ENCODE data around the gene PISD. TPM values are rescaled to one million over a fixed set of nuclear protein-coding genes. Genes with fewer than 3 reads are reported as not detected.
A peak's percentile ranks its signal among the peaks of the same experiment; 100 is the strongest.

The PISD gene
- total and polyA plus RNA-seq, 9 of the 15 experiments (the other 6 are each of a cell fraction or from before 2014, with no cell fraction given), result 24.5 to 65.9 (median 36.6) TPM

GRCh38 chr22:31646186-31647019, 15.6 kb downstream of the PISD start (continued):
- no peak for TF ChIP-seq NFXL1 (CRISPR knock-in tag; IDR thresholded peaks at IDR 0.05)
- TF ChIP-seq CREBBP (IDR thresholded peaks at IDR 0.05; ENCODE audit: low read depth, low read length), result no peak
- TF ChIP-seq, protein P1, sequence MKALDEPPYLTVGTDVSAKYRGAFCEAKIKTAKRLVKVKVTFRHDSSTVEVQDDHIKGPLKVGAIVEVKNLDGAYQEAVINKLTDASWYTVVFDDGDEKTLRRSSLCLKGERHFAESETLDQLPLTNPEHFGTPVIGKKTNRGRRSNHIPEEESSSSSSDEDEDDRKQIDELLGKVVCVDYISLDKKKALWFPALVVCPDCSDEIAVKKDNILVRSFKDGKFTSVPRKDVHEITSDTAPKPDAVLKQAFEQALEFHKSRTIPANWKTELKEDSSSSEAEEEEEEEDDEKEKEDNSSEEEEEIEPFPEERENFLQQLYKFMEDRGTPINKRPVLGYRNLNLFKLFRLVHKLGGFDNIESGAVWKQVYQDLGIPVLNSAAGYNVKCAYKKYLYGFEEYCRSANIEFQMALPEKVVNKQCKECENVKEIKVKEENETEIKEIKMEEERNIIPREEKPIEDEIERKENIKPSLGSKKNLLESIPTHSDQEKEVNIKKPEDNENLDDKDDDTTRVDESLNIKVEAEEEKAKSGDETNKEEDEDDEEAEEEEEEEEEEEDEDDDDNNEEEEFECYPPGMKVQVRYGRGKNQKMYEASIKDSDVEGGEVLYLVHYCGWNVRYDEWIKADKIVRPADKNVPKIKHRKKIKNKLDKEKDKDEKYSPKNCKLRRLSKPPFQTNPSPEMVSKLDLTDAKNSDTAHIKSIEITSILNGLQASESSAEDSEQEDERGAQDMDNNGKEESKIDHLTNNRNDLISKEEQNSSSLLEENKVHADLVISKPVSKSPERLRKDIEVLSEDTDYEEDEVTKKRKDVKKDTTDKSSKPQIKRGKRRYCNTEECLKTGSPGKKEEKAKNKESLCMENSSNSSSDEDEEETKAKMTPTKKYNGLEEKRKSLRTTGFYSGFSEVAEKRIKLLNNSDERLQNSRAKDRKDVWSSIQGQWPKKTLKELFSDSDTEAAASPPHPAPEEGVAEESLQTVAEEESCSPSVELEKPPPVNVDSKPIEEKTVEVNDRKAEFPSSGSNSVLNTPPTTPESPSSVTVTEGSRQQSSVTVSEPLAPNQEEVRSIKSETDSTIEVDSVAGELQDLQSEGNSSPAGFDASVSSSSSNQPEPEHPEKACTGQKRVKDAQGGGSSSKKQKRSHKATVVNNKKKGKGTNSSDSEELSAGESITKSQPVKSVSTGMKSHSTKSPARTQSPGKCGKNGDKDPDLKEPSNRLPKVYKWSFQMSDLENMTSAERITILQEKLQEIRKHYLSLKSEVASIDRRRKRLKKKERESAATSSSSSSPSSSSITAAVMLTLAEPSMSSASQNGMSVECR (CRISPR knock-in tag; IDR thresholded peaks at IDR 0.05), result no peak
- TF ChIP-seq NELFE (IDR thresholded peaks at IDR 0.05; ENCODE audit: insufficient read depth, insufficient read length), result no peak
- no peak for TF ChIP-seq ZC3H4 (CRISPR knock-in tag; IDR thresholded peaks at IDR 0.05; ENCODE audit: borderline replicate concordance)
- no peak for TF ChIP-seq NR1H2 (CRISPR knock-in tag; IDR thresholded peaks at IDR 0.05)
- no peak for TF ChIP-seq HOXB6 (CRISPR knock-in tag; IDR thresholded peaks at IDR 0.05; ENCODE audit: borderline replicate concordance)
- no peak for TF ChIP-seq KAT2B (IDR thresholded peaks at IDR 0.05; ENCODE audit: low read depth, low read length)
- TF ChIP-seq, protein P2, sequence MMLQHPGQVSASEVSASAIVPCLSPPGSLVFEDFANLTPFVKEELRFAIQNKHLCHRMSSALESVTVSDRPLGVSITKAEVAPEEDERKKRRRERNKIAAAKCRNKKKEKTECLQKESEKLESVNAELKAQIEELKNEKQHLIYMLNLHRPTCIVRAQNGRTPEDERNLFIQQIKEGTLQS (IDR thresholded peaks at IDR 0.05), result peak; percentile 73
- TF ChIP-seq, protein P2 (CRISPR knock-in tag; conservative IDR thresholded peaks at IDR 0.05), result no peak
- TF ChIP-seq, protein P3, sequence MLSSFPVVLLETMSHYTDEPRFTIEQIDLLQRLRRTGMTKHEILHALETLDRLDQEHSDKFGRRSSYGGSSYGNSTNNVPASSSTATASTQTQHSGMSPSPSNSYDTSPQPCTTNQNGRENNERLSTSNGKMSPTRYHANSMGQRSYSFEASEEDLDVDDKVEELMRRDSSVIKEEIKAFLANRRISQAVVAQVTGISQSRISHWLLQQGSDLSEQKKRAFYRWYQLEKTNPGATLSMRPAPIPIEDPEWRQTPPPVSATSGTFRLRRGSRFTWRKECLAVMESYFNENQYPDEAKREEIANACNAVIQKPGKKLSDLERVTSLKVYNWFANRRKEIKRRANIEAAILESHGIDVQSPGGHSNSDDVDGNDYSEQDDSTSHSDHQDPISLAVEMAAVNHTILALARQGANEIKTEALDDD (IDR thresholded peaks at IDR 0.05), result no peak
